Measurements from ENCODE around the gene LRRIQ1.

Gene LRRIQ1

GRCh38 chr12:85147331-85147730, 111.2 kb downstream of the LRRIQ1 start:
- DNase-seq (ENCODE audit: low read depth): no peak
- no peak for TF ChIP-seq CTCF (conservative IDR thresholded peaks at IDR 0.05; ENCODE audit: low read depth, low read length)
- H3K4me3 ChIP-seq (ENCODE audit: low read depth, low read length): no peak overlapping the region

DNA sequence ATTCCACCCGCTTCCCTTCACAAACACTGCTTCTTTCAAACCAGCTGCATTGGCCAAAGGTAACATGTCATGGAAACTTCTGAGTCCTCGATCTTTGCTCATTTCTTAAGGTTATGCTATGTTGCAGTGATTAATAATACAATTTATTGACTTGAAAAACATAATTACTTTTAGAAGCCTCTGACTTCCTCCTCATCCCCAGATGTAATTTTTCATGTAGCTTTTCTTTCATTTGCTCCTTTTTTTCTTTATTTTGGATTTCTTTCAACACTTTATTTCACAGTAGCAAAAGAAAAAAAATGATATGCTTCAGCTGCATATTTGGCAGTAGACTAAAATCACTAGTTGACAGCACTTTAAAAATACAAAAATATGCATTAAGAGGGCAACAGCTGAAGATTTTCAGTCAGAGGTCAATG, 116.2 kb downstream of the LRRIQ1 start:
- H3K4me3 ChIP-seq (ENCODE audit: low read depth, low read length): no peak overlapping the region
- DNase-seq (ENCODE audit: low read depth): no peak
- TF ChIP-seq CTCF (conservative IDR thresholded peaks at IDR 0.05; ENCODE audit: low read depth, low read length): no peak

GRCh38 chr12:85155791-85156190, 119.6 kb downstream of the LRRIQ1 start:
- DNase-seq (ENCODE audit: low read depth): peak; percentile 73
- no peak overlapping the region for H3K4me3 ChIP-seq (ENCODE audit: low read depth, low read length)
- TF ChIP-seq CTCF (conservative IDR thresholded peaks at IDR 0.05; ENCODE audit: low read depth, low read length): peak; percentile 48

DNA sequence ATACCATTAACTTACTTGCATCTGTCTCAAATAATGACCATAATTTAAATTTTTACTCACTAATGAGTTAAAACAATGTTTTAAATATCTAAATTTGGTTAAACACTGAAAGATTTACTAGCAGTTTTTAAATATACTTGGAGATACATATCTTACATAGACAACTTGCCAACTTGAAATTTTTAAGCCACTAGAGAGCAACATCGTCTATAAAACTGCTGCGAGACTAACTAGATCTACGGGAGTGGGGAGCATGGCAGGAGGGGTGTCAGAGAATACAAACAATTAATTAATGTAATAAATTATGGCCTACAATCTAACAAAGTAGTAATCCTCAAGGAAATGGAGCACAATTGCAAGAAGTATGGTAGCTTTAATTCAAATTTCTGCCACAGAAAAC, 120.4 kb downstream of the LRRIQ1 start:
- DNase-seq (ENCODE audit: low read depth): peak; percentile 52
- peak; percentile 28 for TF ChIP-seq CTCF (conservative IDR thresholded peaks at IDR 0.05; ENCODE audit: low read depth, low read length)
- H3K4me3 ChIP-seq (ENCODE audit: low read depth, low read length): peak overlapping the region; percentile 17

GRCh38 chr12:85157035-85157603, 121.0 kb downstream of the LRRIQ1 start:
- DNase-seq (ENCODE audit: low read depth): peak; percentile 15
- no peak for TF ChIP-seq CTCF (conservative IDR thresholded peaks at IDR 0.05; ENCODE audit: low read depth, low read length)
- no peak overlapping the region for H3K4me3 ChIP-seq (ENCODE audit: low read depth, low read length)

GRCh38 chr12:85163752-85164321, 127.7 kb downstream of the LRRIQ1 start:
- no peak overlapping the region for H3K4me3 ChIP-seq (ENCODE audit: low read depth, low read length)
- no peak for DNase-seq (ENCODE audit: low read depth)
- no peak for TF ChIP-seq CTCF (conservative IDR thresholded peaks at IDR 0.05; ENCODE audit: low read depth, low read length)

DNA sequence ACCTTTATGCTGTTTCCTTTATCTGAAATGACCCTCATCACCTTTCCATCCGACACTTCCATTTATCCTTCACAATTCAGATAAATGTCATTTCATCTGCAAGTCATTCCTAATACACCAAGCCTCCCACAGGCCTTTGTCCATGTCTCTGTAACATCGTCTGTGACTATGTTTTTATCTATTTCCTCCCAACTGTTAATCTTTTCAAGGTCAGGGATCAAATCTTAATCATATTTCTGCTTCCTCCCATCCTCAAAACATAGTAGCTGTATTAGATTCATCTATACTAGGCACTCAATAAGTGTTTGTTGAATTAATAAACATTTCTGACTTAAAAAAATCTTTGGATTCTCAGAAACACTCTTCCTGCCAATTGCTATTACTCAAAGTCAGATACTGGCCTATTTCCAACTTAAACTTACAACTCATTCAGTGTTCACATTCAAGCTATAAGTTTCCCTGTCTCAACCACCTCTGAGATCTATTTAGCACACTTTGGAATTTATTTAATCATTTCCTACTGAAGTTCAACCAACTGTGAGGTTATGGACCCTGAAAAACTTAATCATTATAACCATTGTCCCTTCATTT, 143.6 kb downstream of the LRRIQ1 start:
- no peak for TF ChIP-seq CTCF (conservative IDR thresholded peaks at IDR 0.05; ENCODE audit: low read depth, low read length)
- H3K4me3 ChIP-seq (ENCODE audit: low read depth, low read length): no peak overlapping the region
- DNase-seq (ENCODE audit: low read depth): peak; percentile 76

Data from choroid plexus epithelial cell (primary cell).